Kidney capillary endothelial cell (primary cell): ENCODE results near the gene PRKAR1A.
"Not testable (repeated sequence)": the region's sequence is repeated elsewhere in the genome, so short reads cannot be mapped to it uniquely, and the experiment has no call there.

Experiments used
- DNase-seq: peaks from one replicate; pipeline ENCODE4 v3.0.0-alpha.2; 2018; ENCODE audit warnings: low spot score

PRKAR1A gene

GRCh38 chr17:68579194-68579927, 67.1 kb downstream of the PRKAR1A start:
- no peak for DNase-seq

GRCh38 chr17:68580236-68580770, 68.1 kb downstream of the PRKAR1A start:
- DNase-seq = no peak

DNA sequence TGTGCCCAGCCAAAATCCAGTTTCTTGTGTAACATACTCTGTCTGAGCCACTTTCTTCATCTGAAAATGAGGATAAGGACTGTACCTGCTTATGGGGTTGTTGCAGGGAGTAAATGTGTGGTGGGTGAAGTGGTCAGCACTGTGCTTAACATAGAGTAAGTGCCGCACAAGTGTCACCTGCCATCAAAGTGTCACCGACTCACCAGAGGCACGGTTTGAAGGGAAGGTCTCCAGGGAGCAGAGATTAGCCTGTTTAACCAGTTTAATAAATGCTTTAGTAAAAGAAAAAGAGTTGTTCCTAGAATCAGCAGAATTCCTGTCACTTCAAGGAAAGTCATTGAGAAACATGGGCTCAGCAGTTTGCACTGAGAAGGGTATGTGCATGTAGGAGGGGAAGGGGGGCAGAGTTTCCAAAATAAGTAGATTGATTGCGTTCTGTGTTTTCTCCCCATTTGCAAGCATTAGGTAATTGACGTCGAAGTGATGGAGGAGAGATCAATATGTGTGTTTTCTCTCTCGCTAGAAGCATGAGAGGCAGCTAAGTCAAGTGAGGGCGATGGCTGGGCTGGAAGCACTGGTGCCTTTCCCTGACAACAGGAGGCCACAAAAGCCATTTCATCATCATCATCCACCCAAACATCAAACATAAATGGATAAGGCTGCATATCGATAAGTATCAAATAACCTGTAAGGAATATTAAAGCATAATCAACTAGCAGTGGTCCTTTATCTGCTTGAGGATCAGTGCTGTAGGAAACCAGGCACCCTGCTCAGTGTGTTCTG, 69.8 kb downstream of the PRKAR1A start:
- DNase-seq = no peak

- not testable (repeated sequence) for DNase-seq
Observed at GRCh38 chr17:68582867-68583266, 70.6 kb downstream of the PRKAR1A start.

GRCh38 chr17:68584581-68585303, 72.5 kb downstream of the PRKAR1A start:
- no peak for DNase-seq

- DNase-seq = no peak
Observed at GRCh38 chr17:68585643-68586042, 73.4 kb downstream of the PRKAR1A start.

- no peak for DNase-seq
Observed at GRCh38 chr17:68587026-68587425, 74.8 kb downstream of the PRKAR1A start.

- no peak for DNase-seq
Observed at GRCh38 chr17:68587847-68588246, 75.6 kb downstream of the PRKAR1A start.

- DNase-seq = no peak
Observed at GRCh38 chr17:68588362-68588761, 76.1 kb downstream of the PRKAR1A start.

GRCh38 chr17:68589086-68589485, 76.9 kb downstream of the PRKAR1A start:
- no peak for DNase-seq

DNA sequence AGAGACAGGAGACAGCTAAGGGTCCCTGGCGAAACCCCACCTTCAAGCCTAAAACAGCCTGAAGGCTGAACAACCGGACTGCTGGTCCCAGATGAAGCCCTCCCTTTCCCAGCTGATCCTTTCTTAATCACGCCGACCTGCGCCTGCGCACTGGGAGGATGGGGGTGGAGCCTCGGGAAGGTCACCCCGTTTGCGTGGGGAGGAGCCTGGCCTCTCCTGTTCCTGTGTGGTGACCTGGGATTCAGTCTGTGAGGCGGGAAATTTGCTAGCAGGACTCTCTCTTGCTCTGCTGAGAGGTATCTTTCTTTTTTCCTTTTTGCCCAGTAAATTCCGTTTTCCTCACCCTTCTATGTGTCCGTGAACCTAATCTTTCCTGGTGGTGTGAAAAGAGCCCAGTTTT, 79.4 kb downstream of the PRKAR1A start:
- no peak for DNase-seq

GRCh38 chr17:68592009-68592408, 79.8 kb downstream of the PRKAR1A start:
- no peak for DNase-seq

GRCh38 chr17:68592682-68593641, 80.7 kb downstream of the PRKAR1A start:
- no peak for DNase-seq

- no peak for DNase-seq
Observed at GRCh38 chr17:68594552-68594951, 82.3 kb downstream of the PRKAR1A start.

GRCh38 chr17:68595496-68595895, 83.3 kb downstream of the PRKAR1A start:
- DNase-seq = no peak

GRCh38 chr17:68595986-68596385, 83.8 kb downstream of the PRKAR1A start:
- no peak for DNase-seq

DNA sequence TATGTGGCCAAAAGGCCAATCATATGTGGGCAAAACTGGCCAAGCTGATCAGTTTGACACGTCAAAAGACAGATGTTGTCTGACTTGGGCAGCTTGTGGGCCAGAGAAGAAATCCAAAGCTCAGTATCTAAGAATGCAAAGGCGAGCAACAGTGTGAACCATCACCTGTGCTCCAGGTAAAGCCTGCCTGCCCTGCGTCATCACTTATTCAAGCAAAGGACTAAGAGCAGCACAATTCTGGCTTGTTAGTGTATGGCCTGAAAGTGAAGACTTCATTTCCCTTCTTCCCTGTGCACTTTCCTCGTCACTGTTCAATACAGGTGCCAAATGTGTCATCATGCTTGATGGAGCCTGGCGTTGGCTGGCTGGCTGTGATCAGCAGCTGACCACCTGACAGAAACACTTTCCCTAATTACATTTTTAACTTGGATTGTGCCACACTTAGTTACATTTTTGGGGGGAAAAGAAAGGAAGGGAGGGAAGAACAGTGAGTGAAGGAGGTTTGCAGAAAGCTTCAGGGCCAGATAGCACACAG, 84.2 kb downstream of the PRKAR1A start:
- DNase-seq = no peak

GRCh38 chr17:68598074-68598473, 85.8 kb downstream of the PRKAR1A start:
- no peak for DNase-seq

- no peak for DNase-seq
Observed at GRCh38 chr17:68598545-68598961, 86.3 kb downstream of the PRKAR1A start.

GRCh38 chr17:68599091-68599490, 86.9 kb downstream of the PRKAR1A start:
- DNase-seq = no peak

DNA sequence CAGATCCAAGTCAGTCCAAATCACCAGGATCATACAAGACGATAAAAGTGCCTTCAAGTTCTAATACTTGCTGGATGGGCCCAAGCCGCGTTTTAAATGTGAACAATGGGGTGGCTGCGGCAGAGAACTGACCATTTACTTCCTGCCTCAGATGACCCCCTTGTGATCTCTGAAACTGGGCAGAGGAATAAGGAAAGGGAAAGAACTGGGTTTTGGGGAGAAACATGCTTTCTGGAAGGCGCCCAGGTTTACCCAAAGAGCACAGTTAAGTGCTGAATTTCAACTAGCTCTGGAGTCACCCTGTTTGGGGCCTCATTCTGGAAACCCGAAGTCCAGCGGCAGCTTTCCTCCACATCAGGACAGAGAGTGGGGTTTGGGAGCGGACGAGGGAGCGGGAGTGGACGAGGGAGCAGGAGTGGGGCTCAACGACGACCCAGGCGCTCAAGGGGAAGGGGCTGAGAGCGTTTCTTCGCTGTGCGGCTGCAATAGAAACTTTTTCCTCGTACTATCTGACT, 87.4 kb downstream of the PRKAR1A start:
- DNase-seq = no peak
